Amygdala (tissue), 56 donors: ENCODE data around the gene OR5B12.
"Not testable (repeated sequence)": the region's sequence is repeated elsewhere in the genome, so short reads cannot be mapped to it uniquely, and the experiment has no call there.

Experiments
- DNase-seq, 56 donors: peaks; one replicate each; lab custom pipeline; 2025; lab: John Stamatoyannopoulos, UW

The OR5B12 gene

DNA sequence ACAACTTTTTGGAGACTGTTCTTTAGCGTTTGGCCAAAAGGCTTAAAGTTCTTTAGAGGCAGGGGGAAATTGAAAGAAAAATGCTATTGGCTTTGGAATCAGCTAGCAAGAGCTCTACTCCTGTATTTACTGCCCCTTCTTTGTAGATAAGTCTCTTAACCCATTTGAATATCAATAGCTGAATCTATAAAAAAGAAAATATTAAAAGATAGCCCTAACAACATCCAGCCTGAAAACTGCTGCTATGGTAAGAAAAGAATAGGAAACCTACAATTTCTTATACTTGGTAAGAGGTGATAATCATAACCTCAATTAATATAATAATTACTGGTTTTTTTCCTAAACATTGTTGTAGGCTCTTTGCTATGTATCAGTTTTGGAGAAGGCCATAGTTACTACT lies at the start of gene OR5B12:
Gene OR5B12, minus strand, starts transcription at position 101 of the 400 bp plus-strand sequence. CDS start 2,085 bp downstream, outside the sequence.
- no peak for DNase-seq

DNA sequence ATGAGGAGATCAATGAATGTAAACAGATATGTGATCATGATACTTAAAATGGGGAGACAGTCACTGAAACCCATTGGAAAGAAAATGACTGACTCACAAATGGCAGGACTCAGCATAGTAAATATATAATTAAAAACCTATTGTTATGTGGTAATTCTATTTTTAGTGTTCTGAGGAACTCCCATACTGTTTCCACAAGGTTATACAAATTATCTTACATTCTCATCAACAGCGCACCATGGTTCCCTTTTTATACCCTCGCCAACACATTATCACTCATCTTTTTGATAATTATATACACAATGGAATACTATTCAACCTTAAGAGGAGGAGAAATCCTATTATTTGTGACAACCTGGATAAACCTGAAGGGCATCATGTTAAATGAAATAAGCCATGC lies 48.8 kb upstream of the OR5B12 start:
- no peak for DNase-seq

DNA sequence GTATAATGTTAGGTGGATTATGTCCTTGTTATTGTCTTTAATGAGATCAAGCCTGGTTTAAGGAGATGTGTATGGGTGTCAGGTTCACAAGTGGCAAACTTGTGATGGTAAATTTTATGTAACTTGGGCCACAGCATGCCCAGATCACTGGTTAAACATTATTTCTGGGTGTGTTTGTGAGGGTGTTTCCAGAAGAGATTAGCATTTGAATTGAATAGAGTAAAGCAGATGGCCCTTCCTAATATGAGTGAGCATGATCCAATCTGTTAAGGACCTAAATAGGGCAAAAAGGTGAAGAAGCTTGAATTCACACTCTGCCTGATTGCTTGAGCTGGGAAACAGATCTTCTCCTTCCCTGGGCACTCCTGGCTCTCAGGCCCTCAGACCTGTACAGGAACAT lies 45.1 kb upstream of the OR5B12 start:
- no peak for DNase-seq

DNA sequence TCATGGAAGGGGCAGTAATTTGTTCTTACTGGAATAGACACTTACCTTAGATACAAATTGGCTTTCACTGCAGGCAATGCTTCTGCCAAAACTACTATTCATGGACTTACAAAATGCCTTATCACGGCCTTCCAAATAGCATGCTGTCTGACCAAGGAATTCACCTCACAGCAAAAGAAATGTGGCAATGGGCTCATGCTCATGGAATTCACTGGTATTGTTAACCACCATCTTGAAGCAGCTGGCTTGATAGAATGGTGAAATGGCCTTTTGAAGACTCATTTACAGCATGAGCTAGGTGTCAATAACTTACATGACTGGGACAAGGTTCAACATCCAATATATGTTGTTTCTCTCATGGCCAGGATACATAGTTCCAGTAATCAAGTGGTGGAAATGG lies 43.9 kb upstream of the OR5B12 start:
- no peak for DNase-seq

DNA sequence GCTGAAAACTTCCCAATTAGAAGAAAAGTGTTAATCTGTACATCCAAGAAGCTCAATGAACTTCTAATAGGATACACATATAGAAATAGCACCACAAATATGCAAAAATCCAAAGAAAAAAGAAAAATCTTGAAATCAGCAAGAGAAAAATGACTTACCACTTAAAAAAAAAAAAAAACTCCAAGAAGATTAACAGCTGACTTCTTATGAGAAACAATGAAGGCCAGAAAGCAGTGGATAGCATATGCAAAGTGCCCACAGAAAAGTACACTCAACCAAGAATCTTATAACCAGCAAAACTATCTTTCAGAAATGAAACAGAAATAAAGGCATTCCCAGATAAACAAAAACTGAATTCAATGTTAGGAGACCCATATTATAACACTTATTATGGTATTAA lies 29.9 kb upstream of the OR5B12 start:
- DNase-seq: no peak

DNA sequence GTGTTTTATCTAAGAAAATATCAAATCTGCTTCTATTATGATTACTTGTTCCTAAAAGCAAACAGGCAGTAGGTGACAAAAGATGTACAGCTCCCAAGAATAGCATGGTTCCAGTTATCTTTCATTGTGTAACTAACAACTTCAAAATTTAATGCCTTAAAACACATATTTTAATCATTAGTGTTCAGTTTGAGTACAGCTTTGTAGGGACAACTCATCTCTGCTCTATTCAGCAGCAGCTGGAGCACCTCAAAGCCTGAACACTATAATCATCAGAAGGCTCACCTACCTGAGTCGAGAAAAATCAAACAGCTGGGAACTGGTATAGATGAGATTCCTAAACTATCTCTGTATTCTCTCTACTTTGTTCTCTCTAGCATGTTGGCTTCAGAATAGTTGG lies 24.3 kb upstream of the OR5B12 start:
- DNase-seq: no peak

DNA sequence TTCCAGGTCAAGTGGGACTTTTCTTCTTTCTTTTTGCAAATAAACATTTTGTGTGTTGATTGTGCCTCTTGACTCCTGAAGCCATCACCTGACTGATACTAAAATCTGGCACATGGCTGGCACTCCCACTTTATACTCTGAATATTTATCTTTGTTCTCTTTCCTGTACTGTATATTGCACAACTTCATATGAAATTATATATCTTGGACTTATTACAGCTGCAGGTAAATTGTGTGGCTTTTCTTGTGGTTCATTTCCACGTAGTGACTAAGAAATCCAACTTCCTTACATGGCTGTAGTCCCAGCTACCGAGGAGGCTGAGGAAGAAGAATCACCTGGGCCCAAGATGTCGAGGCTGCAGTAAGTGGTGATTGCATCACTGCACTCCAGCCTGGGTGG lies 23.7 kb upstream of the OR5B12 start:
- DNase-seq: no peak

DNA sequence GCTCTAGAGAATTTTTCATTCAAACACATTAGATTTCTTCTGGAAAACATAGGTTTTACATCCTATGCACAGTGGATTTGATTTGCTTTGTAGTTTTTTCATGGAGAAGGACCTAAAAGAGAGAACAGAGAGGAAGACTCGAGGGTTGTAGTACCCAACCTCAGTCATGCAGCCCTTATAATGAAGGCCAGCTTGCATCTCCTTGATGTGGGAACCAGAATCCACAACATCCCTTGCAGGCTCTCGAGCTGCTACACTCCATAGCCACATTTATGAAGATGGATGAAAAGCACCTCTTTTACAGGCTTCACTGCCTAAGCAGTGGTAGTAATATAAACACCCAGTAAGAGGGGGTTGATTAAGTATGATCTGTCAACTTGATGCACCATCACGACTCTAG lies 9.5 kb upstream of the OR5B12 start:
- DNase-seq: no peak

DNA sequence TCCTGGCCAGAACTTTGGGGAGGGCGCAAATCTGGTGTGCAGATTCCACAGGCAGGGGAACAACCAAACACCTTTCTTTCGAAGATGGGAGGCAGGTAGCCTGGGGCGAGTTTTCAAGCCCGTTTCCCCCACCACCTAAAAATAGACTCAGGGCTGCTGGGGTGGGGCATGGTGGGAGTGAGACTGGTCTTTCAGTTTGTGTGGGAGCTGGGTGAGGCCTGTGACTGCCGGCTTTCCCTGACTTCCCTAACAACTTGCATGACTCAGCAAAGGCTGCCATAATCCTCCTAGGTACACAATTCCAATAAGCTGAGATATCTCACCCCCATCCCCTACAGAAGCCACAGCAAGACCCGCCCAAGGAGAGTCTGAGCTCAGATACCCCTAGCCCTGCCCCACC lies 4.3 kb upstream of the OR5B12 start:
- no peak for DNase-seq

DNA sequence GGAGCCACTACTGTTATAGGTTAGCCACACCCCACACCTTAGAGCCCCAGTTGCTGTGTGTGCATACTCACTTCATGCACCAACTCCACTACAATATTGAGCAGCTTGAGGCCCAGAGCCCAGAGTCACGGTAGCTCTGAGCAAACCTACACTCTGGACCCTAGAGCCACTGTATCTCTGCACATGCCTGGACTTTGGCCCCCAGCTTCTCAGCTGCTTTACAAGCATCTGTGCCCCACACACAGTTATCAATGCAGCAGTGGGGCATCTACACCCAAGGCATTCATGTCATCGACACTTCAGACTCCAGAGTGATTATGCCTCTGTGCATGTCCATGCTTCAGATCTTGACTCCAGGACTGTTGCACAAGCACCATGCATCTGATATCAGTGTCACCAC lies 2.3 kb upstream of the OR5B12 start:
- no peak for DNase-seq

DNA sequence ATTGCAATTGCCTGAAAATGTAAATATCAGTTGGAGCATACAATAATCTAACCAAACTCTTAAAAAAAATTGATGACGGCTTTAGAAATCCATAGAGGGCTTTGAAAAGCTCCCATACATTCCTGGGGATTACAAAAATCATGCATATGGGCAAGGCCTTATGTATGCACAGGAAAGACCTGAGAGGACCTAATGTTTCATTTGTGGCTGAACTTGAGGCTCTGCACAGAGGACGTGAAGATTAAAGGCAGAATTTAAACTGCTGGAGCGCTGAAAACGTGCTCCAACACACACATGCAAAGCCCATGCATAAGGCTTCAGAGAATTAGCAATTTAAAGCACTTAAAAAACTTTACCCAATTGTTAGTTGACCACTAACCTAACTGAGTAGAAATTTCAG lies 3.5 kb downstream of the OR5B12 start:
- DNase-seq: no peak

DNA sequence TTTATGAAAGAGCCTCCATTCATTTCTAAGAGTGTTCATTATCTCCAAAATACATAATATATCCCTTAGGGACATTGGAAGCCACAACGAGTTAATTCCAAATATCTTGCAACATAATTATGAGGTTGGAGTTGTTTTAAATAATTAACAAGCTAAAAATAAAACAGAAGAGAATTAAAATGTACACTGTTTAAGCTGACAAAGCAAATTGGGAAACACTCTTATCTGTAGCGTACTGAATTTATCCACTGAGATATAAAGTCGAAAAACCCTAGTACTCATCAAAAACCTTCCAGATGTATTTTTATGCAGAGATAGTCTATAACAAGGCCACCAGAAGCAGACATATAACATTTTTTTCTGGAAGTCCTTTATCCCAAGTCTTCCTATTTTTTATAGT lies 7.8 kb downstream of the OR5B12 start:
- DNase-seq: no peak

DNA sequence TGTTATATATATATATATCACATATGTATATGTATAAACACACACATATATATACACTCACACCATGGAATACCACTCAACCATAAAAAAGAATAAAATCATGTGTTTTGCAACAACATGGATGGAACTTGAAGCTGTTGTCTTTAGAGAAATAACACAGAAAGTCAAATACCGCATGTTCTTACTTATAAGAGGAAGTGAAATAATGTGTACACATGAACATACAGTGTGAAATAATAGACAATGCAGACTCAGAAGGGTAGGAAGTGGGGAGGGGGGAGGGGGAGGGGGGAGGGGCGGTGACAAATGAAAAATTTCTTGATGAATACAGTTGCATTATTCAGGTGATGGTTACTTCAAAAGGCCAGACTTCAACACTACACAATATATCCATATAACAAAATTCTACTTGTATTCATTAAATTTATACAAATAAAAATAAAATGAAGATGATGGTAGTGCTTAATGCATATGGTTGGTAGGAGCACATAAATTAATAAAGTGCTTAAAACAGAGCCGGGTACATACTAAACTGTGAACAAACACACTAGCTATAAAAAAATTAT lies 8.3 kb downstream of the OR5B12 start:
- no peak for DNase-seq

DNA sequence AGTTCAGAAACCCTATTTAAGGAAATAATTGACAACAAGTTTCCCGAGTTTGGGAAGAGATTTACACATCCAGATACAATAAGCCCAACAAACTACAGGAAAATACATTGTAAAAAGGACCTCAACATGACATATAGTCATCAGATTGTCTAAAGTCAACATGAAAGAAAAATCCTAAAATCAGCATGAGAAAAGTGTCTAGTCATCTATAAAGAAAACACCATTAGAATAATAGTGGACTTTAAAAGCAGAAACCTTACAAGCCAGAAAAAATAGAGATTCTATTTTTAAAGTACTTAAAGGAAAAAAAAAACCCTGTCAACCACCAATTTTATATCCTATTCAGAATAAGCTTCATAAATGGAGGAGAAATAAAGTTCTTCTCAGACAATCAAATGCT lies 12.8 kb downstream of the OR5B12 start:
- no peak for DNase-seq

DNA sequence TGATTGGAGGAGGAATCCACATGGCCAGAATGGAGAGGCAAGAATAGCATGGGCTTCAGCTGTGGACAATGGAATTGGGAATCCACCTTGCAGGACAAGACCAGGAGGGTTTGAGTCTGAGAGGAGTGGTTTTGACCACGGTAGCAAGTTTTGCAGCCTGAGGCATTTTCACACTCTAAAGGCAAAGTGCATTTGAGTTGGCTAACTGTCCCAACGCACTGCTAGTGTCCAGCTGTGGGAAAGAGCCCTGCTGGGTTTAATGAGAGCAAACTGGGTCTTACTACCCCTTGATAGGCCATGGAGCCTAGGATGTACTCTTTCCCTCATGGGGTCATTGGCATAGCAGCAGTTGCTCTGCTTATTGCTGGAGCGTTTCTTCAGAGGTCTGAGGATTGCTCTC lies 14.0 kb downstream of the OR5B12 start, which contains the start of gene OR5B2:
Gene OR5B2, minus strand, starts transcription at position 101 of the 400 bp plus-strand sequence. CDS start 4,860 bp downstream, outside the sequence.
- no peak for DNase-seq

DNA sequence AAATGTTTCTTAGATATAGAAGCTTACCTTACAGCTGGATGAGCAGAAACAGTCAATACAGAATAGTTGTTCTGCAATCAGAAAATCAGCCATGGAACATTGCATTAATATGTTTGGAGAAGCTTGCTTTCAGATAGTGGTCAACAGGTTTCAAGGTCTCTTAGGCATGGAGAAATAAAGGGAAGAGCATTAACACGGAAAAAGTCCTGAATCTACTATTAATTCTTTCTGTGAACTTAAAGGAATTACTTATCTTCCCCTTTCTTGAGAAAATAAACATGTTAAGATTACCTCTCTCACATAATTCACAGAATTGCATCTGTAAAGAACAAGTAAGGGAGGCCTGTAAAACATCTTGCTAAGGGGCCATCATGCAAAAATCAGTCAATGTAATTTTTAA lies 35.3 kb downstream of the OR5B12 start, which contains the start of gene OR5B3:
Gene OR5B3, minus strand, starts transcription at position 101 of the 400 bp plus-strand sequence. CDS start 3,465 bp downstream, outside the sequence.
- DNase-seq: no peak

DNA sequence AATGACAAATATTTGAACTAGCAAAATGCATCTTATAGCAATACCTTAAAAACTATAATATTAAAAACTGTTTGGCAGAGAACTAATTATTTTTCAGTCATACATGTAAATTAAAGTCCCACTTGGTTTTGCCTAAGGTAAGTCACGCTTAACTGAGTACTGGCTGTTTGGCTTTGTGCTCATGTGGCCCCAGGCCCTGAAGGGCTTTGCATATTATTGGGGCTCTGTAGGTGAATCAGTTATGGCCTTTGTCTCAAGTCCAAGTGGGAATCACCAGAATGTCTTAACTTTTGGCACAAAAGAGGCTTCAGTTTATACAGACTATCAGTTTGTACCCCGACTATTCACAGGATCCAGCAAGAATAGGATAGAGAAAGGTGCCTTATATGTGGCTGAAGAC lies 42.4 kb downstream of the OR5B12 start:
- DNase-seq: not testable (repeated sequence)

DNA sequence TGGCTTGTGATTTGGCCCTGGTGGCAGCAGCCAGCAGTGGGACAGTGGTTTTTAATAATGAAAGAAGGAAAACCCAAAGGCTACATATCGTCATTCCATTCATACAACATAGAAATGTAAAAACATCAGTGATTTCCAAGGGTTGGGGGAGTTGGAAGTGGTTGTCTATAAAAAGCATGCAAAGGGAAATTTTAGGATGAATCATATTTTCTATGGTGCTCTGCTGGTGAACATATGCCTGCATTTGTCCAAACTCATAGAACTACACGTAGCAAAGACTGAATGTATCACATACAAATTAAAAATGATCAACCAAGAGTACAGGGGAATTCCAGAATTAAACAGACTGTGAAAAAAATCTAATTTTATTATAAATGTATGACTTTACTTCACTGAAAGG lies 46.5 kb downstream of the OR5B12 start:
- no peak for DNase-seq

DNA sequence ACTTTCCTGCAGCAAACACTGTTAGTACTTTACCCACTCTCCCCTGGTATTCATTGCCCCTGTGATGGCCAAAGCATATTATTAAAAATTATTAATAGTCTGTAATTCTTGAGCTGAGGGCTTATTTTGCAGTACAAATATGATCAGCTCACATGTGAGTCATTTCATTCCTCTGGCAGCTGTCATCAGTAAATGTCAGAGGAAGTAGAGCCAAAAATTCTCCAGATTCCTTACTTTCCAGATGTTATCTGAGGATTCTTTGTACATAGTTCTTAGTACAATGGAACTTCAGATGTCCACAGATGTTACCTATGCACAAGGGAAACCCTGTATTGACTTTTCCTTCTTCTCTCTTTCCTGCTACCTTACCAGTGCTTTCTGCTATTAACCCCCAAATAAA lies 47.8 kb downstream of the OR5B12 start:
- DNase-seq: no peak

DNA sequence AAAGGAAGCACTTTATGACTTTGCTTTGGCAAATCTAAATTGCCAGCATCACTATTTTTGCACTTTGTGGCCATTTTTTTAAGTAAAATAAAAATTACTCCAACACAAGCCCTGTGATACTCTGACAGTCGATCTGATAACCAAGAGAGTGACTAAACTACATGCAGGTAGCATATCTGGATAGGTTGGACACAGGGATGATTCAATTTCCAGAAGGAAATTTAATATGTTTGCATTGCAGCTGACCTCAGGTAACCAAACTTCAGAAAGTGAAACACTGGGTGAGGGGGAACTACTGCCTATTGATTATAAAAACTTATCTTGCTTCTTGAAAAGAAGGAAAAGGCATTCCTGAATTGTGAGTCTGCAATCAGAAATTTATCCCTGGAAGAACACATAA lies 49.3 kb downstream of the OR5B12 start:
- no peak for DNase-seq

DNA sequence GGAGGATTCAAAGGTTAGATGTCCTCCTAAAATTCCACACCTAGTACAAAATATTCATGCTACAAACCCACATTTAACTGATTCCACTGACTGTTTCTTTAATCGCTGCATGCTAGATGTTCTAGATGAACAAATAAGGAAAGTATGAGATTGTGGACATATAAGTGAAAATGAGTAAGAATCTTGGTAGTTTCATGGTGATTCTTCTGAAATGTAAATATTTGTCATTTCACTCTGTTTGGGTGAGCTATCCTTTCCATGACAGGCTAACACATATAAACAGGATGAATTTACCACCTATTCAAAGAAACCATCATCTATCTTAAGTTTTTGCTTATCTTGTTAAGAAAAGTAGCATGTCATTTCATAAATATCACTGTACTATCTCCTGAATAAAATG lies 50.2 kb downstream of the OR5B12 start:
- no peak for DNase-seq

DNA sequence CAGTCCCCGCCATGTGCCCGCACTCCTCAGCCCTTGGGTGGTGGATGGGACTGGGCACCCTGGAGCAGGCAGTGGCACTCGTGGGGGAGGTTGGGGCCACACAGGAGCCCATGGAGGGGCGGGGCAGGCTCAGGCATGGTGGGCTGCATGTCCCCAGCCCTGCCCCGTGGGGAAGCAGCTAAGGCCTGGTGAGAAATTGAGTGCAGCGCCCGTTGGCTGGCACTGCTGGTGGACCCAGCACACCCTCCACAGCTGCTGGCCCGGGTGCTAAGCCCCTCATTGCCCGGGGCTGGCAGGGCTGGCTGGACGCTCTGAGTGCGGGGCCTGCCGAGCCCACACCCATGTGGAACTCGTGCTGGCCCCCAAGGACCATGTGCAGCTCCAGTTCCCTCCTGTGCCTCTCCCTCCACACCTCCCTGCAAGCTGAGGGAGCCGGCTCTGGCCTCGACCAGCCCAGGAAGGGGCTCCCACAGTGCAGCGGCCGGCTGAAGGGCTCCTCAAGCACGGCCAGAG lies 51.4 kb downstream of the OR5B12 start:
- no peak for DNase-seq
